Measurements from ENCODE around the gene LTA4H.
"Not testable (repeated sequence)": the region's sequence is repeated elsewhere in the genome, so short reads cannot be mapped to it uniquely, and the experiment has no call there.

LTA4H gene

GRCh38 chr12:96069511-96070231 lies 34.3 kb upstream of the LTA4H start:
- Histone ChIP-seq H3K4me1 (ENCODE audit: low read length) (no peaks in the 10 kb centered on the region), H2AFZ (ENCODE audit: low read length) (no peak overlapping the region), H3K9me3 (replicated peaks; ENCODE audit: insufficient read depth, low read length) (no peaks in the 10 kb centered on the region), H3K4me3 (ENCODE audit: low read length) (no peak overlapping the region), H3K27me3 (replicated peaks; ENCODE audit: insufficient read depth, low read length) (no peaks in the 10 kb centered on the region), H3K79me2 (ENCODE audit: low read length) (no peaks in the 10 kb centered on the region), H3K27ac (ENCODE audit: low read length) (no peak overlapping the region), H3K9me2 (replicated peaks; ENCODE audit: insufficient read depth, low read length) (no peaks in the 10 kb centered on the region), H4K20me1 (ENCODE audit: insufficient read depth, low read length) (no peaks in the 10 kb centered on the region), H3K4me2 (ENCODE audit: low read depth, low read length) (no peak overlapping the region), H3K36me3 (replicated peaks; ENCODE audit: insufficient read depth, low read length) (no peaks in the 10 kb centered on the region), H3F3A (ENCODE audit: insufficient read depth, low read length) (no peaks in the 10 kb centered on the region), H3K9ac (ENCODE audit: low read length) (no peak overlapping the region)
- no peak for DNase-seq
- TF ChIP-seq EZH2phosphoT487 (IDR thresholded peaks at IDR 0.05; ENCODE audit: low read length): no peak
- TF ChIP-seq EZH2 (optimal IDR thresholded peaks at IDR 0.05; ENCODE audit: low read depth, low read length): no peak
- TF ChIP-seq, protein P1, sequence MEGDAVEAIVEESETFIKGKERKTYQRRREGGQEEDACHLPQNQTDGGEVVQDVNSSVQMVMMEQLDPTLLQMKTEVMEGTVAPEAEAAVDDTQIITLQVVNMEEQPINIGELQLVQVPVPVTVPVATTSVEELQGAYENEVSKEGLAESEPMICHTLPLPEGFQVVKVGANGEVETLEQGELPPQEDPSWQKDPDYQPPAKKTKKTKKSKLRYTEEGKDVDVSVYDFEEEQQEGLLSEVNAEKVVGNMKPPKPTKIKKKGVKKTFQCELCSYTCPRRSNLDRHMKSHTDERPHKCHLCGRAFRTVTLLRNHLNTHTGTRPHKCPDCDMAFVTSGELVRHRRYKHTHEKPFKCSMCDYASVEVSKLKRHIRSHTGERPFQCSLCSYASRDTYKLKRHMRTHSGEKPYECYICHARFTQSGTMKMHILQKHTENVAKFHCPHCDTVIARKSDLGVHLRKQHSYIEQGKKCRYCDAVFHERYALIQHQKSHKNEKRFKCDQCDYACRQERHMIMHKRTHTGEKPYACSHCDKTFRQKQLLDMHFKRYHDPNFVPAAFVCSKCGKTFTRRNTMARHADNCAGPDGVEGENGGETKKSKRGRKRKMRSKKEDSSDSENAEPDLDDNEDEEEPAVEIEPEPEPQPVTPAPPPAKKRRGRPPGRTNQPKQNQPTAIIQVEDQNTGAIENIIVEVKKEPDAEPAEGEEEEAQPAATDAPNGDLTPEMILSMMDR (IDR thresholded peaks at IDR 0.05; ENCODE audit: low read length): no peak

- Histone ChIP-seq H3K9me2 (replicated peaks; ENCODE audit: insufficient read depth, low read length) (no peaks in the 10 kb centered on the region), H3K4me2 (ENCODE audit: low read depth, low read length) (no peak overlapping the region), H3K9me3 (replicated peaks; ENCODE audit: insufficient read depth, low read length) (no peaks in the 10 kb centered on the region), H3K9ac (ENCODE audit: low read length) (no peak overlapping the region), H2AFZ (ENCODE audit: low read length) (no peak overlapping the region), H3K79me2 (ENCODE audit: low read length) (no peaks in the 10 kb centered on the region), H4K20me1 (ENCODE audit: insufficient read depth, low read length) (no peaks in the 10 kb centered on the region), H3K27ac (ENCODE audit: low read length) (no peak overlapping the region), H3K27me3 (replicated peaks; ENCODE audit: insufficient read depth, low read length) (no peaks in the 10 kb centered on the region), H3K36me3 (replicated peaks; ENCODE audit: insufficient read depth, low read length) (no peaks in the 10 kb centered on the region), H3K4me3 (ENCODE audit: low read length) (no peak overlapping the region), H3F3A (ENCODE audit: insufficient read depth, low read length) (no peaks in the 10 kb centered on the region), H3K4me1 (ENCODE audit: low read length) (no peaks in the 10 kb centered on the region)
- TF ChIP-seq, protein P1 (IDR thresholded peaks at IDR 0.05; ENCODE audit: low read length): no peak
- TF ChIP-seq EZH2phosphoT487 (IDR thresholded peaks at IDR 0.05; ENCODE audit: low read length) (no peak), EZH2 (optimal IDR thresholded peaks at IDR 0.05; ENCODE audit: low read depth, low read length) (no peak)
- DNase-seq: no peak
Observed at GRCh38 chr12:96068636-96069035, 33.2 kb upstream of the LTA4H start.

- no peak overlapping the region for H2AFZ ChIP-seq (ENCODE audit: low read length)
- no peaks in the 10 kb centered on the region for H3K9me2 ChIP-seq (replicated peaks; ENCODE audit: insufficient read depth, low read length)
- H3K9me3 ChIP-seq (replicated peaks; ENCODE audit: insufficient read depth, low read length): no peaks in the 10 kb centered on the region
- H3K36me3 ChIP-seq (replicated peaks; ENCODE audit: insufficient read depth, low read length): no peaks in the 10 kb centered on the region
- no peaks in the 10 kb centered on the region for H3K4me1 ChIP-seq (ENCODE audit: low read length)
- no peak overlapping the region for H3K27ac ChIP-seq (ENCODE audit: low read length)
- H3K4me2 ChIP-seq (ENCODE audit: low read depth, low read length): no peak overlapping the region
- H3K9ac ChIP-seq (ENCODE audit: low read length): no peak overlapping the region
- no peaks in the 10 kb centered on the region for H3K27me3 ChIP-seq (replicated peaks; ENCODE audit: insufficient read depth, low read length)
- H3K4me3 ChIP-seq (ENCODE audit: low read length): no peak overlapping the region
- H3F3A ChIP-seq (ENCODE audit: insufficient read depth, low read length): no peaks in the 10 kb centered on the region
- DNase-seq: no peak
- H4K20me1 ChIP-seq (ENCODE audit: insufficient read depth, low read length): no peaks in the 10 kb centered on the region
- no peaks in the 10 kb centered on the region for H3K79me2 ChIP-seq (ENCODE audit: low read length)
- TF ChIP-seq EZH2 (optimal IDR thresholded peaks at IDR 0.05; ENCODE audit: low read depth, low read length) (no peak), EZH2phosphoT487 (IDR thresholded peaks at IDR 0.05; ENCODE audit: low read length) (no peak)
- TF ChIP-seq, protein P1 (IDR thresholded peaks at IDR 0.05; ENCODE audit: low read length): no peak
Observed at GRCh38 chr12:96068111-96068510, 32.7 kb upstream of the LTA4H start.

GRCh38 chr12:96065776-96066175 lies 30.4 kb upstream of the LTA4H start:
- H3K4me2 ChIP-seq (ENCODE audit: low read depth, low read length); H3K9me2 ChIP-seq (replicated peaks; ENCODE audit: insufficient read depth, low read length); H3K4me1 ChIP-seq (ENCODE audit: low read length); H3F3A ChIP-seq (ENCODE audit: insufficient read depth, low read length); H4K20me1 ChIP-seq (ENCODE audit: insufficient read depth, low read length); H3K4me3 ChIP-seq (ENCODE audit: low read length); H3K9ac ChIP-seq (ENCODE audit: low read length); H3K27ac ChIP-seq (ENCODE audit: low read length); H3K36me3 ChIP-seq (replicated peaks; ENCODE audit: insufficient read depth, low read length); DNase-seq; H3K9me3 ChIP-seq (replicated peaks; ENCODE audit: insufficient read depth, low read length); H2AFZ ChIP-seq (ENCODE audit: low read length); H3K79me2 ChIP-seq (ENCODE audit: low read length); H3K27me3 ChIP-seq (replicated peaks; ENCODE audit: insufficient read depth, low read length): not testable (repeated sequence)

Data from MM.1S (cell line).